C4-2B (cell line): ENCODE results near the gene OTUD7B.

Source experiments
- CTCF ChIP-seq: fragments of 450-650 bp; conservative IDR thresholded peaks from 2 replicates; pipeline ENCODE4 v1.5.1; 2017; ENCODE audit warnings: mild to moderate bottlenecking
- ZFX ChIP-seq: fragments of 450-650 bp; IDR thresholded peaks from 2 replicates; pipeline ENCODE4 v1.6.1; 2017

- TF ChIP-seq CTCF, result no peak
- TF ChIP-seq ZFX, result no peak
Observed at GRCh38 chr1:150024156-150024555, 13.6 kb upstream of the OTUD7B start.
